Measurements from ENCODE around the gene NCAM1. TPM values are rescaled to one million over a fixed set of nuclear protein-coding genes. Genes with fewer than 3 reads are reported as not detected.

The NCAM1 gene
- total RNA-seq, 6 donors from 2014 or later, result 1.4 to 15.3 (median 2.5) TPM

DNA sequence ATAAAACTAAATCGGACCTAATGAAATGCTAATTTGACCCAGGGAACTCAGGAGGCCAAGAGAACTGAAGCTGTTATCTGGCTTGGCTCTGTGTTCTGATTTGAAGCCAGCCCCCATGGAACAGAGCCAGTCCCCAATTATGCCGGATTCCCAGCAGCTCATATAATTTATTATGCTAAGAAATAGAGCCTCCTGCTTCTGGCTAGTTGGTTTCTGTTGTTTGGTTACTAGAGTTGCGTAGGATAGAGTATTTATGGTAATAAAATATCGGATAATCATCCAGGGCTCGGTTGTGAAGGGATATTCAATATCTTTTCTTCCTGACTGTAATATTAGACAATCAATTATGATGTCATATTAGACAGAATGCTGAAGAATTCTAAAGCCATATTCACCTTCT lies 232.7 kb downstream of the NCAM1 start:
- 66 to 75% methylated on average over 5 of the region's 5 CpGs for WGBS, 2 donors
- TF ChIP-seq, protein P1, sequence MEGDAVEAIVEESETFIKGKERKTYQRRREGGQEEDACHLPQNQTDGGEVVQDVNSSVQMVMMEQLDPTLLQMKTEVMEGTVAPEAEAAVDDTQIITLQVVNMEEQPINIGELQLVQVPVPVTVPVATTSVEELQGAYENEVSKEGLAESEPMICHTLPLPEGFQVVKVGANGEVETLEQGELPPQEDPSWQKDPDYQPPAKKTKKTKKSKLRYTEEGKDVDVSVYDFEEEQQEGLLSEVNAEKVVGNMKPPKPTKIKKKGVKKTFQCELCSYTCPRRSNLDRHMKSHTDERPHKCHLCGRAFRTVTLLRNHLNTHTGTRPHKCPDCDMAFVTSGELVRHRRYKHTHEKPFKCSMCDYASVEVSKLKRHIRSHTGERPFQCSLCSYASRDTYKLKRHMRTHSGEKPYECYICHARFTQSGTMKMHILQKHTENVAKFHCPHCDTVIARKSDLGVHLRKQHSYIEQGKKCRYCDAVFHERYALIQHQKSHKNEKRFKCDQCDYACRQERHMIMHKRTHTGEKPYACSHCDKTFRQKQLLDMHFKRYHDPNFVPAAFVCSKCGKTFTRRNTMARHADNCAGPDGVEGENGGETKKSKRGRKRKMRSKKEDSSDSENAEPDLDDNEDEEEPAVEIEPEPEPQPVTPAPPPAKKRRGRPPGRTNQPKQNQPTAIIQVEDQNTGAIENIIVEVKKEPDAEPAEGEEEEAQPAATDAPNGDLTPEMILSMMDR (IDR thresholded peaks at IDR 0.05), result no peak
- TF ChIP-seq EP300 (IDR thresholded peaks at IDR 0.05) (no peak), POLR2A (IDR thresholded peaks at IDR 0.05) (no peak), POLR2AphosphoS5 (IDR thresholded peaks at IDR 0.05) (no peak)
- Histone ChIP-seq H3K36me3 (no peaks in the 10 kb centered on the region), H3K4me1 (peaks cover 0 to 4% (median 0%) of the 10 kb centered on the region in 4 donors), H3K27ac (no peak overlapping the region), H3K27me3 (no peaks in the 10 kb centered on the region), H3K4me3 (no peak overlapping the region), H3K9me3 (no peaks in the 10 kb centered on the region)
- peak in 1 of 2 donors; percentile 21 for ATAC-seq (ENCODE audit: low FRiP score in 2 of 2)
- DNase-seq, result no peak

DNA sequence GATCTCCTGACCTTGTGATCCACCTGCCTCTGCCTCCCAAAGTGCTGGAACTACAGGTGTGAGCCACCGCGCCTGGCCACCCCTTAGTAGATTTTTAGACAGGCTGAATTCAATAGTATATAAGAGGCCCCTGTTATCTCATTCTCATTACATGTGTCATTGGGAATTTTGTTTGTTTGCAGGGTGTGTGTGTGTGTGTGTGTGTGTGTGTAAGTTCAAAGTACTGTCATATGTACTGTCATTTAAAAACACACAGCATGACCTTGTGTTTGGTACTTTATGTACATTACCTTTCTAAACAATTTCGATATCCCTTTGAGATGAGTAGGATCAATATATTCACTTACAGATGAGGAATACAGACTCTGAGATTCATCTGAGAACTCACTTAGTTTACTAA lies 234.5 kb downstream of the NCAM1 start:
- Histone ChIP-seq H3K4me1 (no peaks in the 10 kb centered on the region), H3K27ac (no peak overlapping the region), H3K4me3 (no peak overlapping the region), H3K9me3 (no peaks in the 10 kb centered on the region), H3K27me3 (no peaks in the 10 kb centered on the region), H3K36me3 (no peaks in the 10 kb centered on the region)
- DNase-seq, result no peak
- TF ChIP-seq POLR2A (IDR thresholded peaks at IDR 0.05) (no peak), EP300 (IDR thresholded peaks at IDR 0.05) (no peak), POLR2AphosphoS5 (IDR thresholded peaks at IDR 0.05) (no peak)
- TF ChIP-seq, protein P1 (IDR thresholded peaks at IDR 0.05), result no peak
- 90 to 94% methylated on average over 3 of the region's 3 CpGs for WGBS, 2 donors
- no peak for ATAC-seq (ENCODE audit: low FRiP score in 2 of 2)

DNA sequence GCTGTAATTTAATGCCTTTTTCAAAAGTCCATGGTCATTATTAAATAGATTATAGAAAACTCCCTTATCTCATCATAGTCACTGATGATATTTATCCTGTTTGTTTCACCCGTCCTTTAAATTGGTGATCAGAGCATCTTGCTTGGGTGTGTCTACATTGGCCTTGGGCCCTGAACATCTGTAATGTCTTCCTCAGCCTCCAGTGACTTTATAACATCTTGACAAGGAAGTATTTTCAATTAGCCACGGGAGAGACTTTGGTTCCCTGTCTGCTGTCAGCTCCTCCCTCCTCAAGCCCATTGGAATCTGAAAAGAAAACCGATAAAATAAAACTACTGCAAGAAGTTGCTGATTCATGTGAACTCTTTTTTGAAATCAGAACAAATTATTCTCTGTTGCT lies 236.2 kb downstream of the NCAM1 start:
- no peak overlapping the region for H3K4me3 ChIP-seq
- H3K9me3 ChIP-seq, result no peaks in the 10 kb centered on the region
- no peaks in the 10 kb centered on the region for H3K36me3 ChIP-seq
- DNase-seq, result no peak
- peak in 1 of 2 donors; percentile 69 for ATAC-seq (ENCODE audit: low FRiP score in 2 of 2)
- no peaks in the 10 kb centered on the region for H3K27me3 ChIP-seq
- no peaks in the 10 kb centered on the region for H3K4me1 ChIP-seq
- H3K27ac ChIP-seq, result no peak overlapping the region
- 53 to 58% methylated on average over 3 of the region's 3 CpGs for WGBS, 2 donors
- no peak for TF ChIP-seq POLR2A (IDR thresholded peaks at IDR 0.05)
- no peak for TF ChIP-seq POLR2AphosphoS5 (IDR thresholded peaks at IDR 0.05)
- TF ChIP-seq, protein P1 (IDR thresholded peaks at IDR 0.05), result no peak
- TF ChIP-seq EP300 (IDR thresholded peaks at IDR 0.05), result no peak

DNA sequence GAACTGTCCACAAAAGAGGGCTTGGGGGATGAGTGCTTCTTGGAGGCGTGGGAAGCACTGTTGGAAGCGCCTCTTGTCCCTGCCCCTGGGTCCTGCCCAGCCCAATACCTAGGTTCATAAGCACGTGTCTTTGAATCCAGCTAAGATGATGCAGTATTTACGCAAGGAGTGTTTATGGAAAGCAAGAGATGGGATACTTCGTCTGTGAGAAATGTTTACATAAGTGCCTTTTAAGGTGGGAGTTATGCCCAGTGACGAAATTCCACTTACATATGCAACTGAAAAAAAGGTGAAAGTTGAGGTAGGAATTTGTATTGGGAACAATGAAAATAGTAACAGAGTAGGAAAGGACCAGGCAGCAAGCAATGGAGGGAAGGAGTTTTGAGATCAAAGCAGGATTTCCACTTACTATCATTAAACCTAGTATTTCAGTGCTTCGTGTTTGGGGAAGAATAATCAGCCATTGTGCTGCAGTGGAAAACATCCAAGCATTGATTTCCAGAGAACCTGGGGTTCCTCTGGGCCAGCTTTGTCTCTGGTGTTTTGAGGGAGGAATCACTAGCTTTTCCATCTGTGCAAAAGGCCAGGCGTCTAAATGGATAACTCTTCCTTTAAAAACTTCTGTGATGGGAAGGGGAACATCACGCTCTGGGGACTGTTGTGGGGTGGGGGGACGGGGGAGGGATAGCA lies 237.9 kb downstream of the NCAM1 start:
- H3K4me1 ChIP-seq, result no peaks in the 10 kb centered on the region
- WGBS, 2 donors, result 64 to 65% methylated on average over 10 of the region's 10 CpGs
- H3K4me3 ChIP-seq, result no peak overlapping the region
- TF ChIP-seq, protein P1 (IDR thresholded peaks at IDR 0.05), result no peak
- TF ChIP-seq POLR2A (IDR thresholded peaks at IDR 0.05), result no peak
- no peak for TF ChIP-seq EP300 (IDR thresholded peaks at IDR 0.05)
- TF ChIP-seq POLR2AphosphoS5 (IDR thresholded peaks at IDR 0.05), result no peak
- ATAC-seq (ENCODE audit: low FRiP score in 2 of 2) (no peak), DNase-seq (no peak)
- H3K27me3 ChIP-seq, result no peaks in the 10 kb centered on the region
- H3K9me3 ChIP-seq, result no peaks in the 10 kb centered on the region
- no peak overlapping the region for H3K27ac ChIP-seq
- H3K36me3 ChIP-seq, result no peaks in the 10 kb centered on the region

DNA sequence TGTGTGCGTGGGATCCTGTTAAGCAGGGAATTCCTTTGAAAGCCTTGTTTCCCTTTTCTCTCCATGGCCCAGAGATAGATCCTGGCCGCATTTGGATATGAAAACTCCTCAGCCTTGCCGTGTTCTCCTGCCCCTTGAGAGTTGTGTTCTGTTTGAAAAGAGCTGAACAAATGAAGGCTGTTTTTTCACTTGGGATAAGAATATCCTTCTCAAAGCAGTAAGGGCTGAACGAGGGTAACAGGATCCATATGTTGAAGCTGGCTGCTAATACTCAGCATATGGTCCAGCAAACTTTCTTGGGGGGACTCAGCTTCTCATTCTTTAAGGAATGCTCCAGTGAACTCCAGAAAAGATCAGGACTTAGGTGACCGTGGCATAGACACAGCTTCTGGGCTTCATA lies 238.6 kb downstream of the NCAM1 start:
- Histone ChIP-seq H3K9me3 (no peaks in the 10 kb centered on the region), H3K4me3 (no peak overlapping the region), H3K27ac (no peak overlapping the region), H3K4me1 (no peaks in the 10 kb centered on the region), H3K27me3 (no peaks in the 10 kb centered on the region), H3K36me3 (no peaks in the 10 kb centered on the region)
- ATAC-seq (ENCODE audit: low FRiP score in 2 of 2), result no peak
- WGBS, 2 donors, result 61 to 67% methylated on average over 5 of the region's 5 CpGs
- DNase-seq, result no peak
- TF ChIP-seq, protein P1 (IDR thresholded peaks at IDR 0.05), result no peak
- TF ChIP-seq EP300 (IDR thresholded peaks at IDR 0.05) (no peak), POLR2A (IDR thresholded peaks at IDR 0.05) (no peak), POLR2AphosphoS5 (IDR thresholded peaks at IDR 0.05) (no peak)

Measured in upper lobe of left lung (tissue), 6 donors.